DOHH2 (cell line): ENCODE results near the gene NTMT2.

Source experiments
- H3F3A ChIP-seq: fragments of 200-600 bp; sonication (generic), shearing (Covaris generic); 2 replicates; pipeline ENCODE4 v1.6.0; 2016; ENCODE audit warnings: antibody characterized with exemption, mild to moderate bottlenecking; ENCODE audit not compliant: control insufficient read depth, insufficient read depth
- H3K27ac ChIP-seq: fragments of 200-600 bp; sonication (generic); 2 replicates; pipeline ENCODE4 v1.5.1; 2014; ENCODE audit warnings: low read depth, mild to moderate bottlenecking, low read length, moderate library complexity
- H3K27me3 ChIP-seq: fragments of 200-600 bp; sonication (generic); 2 replicates; pipeline ENCODE4 v1.6.1; 2014; ENCODE audit warnings: mild to moderate bottlenecking, low read length, mixed read lengths; ENCODE audit not compliant: control insufficient read depth
- H3K36me3 ChIP-seq: fragments of 200-600 bp; sonication (generic); 2 replicates; pipeline ENCODE4 v1.6.1; 2014; ENCODE audit warnings: mild to moderate bottlenecking, low read length, moderate library complexity, mixed read lengths; ENCODE audit not compliant: control insufficient read depth
- H3K4me1 ChIP-seq: fragments of 200-600 bp; sonication (generic); 2 replicates; pipeline ENCODE4 v1.6.1; 2014; ENCODE audit warnings: mild to moderate bottlenecking, low read length, mixed read lengths; ENCODE audit not compliant: control insufficient read depth
- H3K4me2 ChIP-seq: fragments of 200-600 bp; sonication (generic); 2 replicates; pipeline ENCODE4 v1.6.0; 2014; ENCODE audit warnings: mild to moderate bottlenecking, low read length, moderate library complexity
- H3K4me3 ChIP-seq: fragments of 200-600 bp; sonication (generic); 2 replicates; pipeline ENCODE4 v1.5.1; 2014; ENCODE audit warnings: mild to moderate bottlenecking, low read length, mixed read lengths
- H3K79me2 ChIP-seq: fragments of 200-600 bp; sonication (generic); 2 replicates; pipeline ENCODE4 v1.6.1; 2014; ENCODE audit warnings: mild to moderate bottlenecking, low read length, mixed read lengths; ENCODE audit not compliant: control insufficient read depth
- H3K9me2 ChIP-seq: fragments of 200-600 bp; sonication (generic); replicated peaks from 2 replicates; pipeline ENCODE4 v1.6.1; 2014; ENCODE audit warnings: mild to moderate bottlenecking, low read length, mixed read lengths; ENCODE audit not compliant: control insufficient read depth
- H3K9me3 ChIP-seq: fragments of 200-600 bp; sonication (generic); 2 replicates; pipeline ENCODE4 v1.6.1; 2014; ENCODE audit warnings: antibody characterized with exemption, low read length, mixed read lengths; ENCODE audit not compliant: control insufficient read depth, insufficient read depth
- H4K20me1 ChIP-seq: fragments of 200-600 bp; sonication (generic); 2 replicates; pipeline ENCODE4 v1.6.0; 2014; ENCODE audit warnings: low read depth, mild to moderate bottlenecking, antibody characterized with exemption, low read length, moderate library complexity; ENCODE audit not compliant: control insufficient read depth, insufficient read depth
- CTCF ChIP-seq: fragments of 200-600 bp; sonication (generic); IDR thresholded peaks from one replicate; pipeline ENCODE4 v1.5.1; 2014; ENCODE audit warnings: antibody characterized with exemption, mild to moderate bottlenecking, low read depth, low read length; ENCODE audit not compliant: poor library complexity, severe bottlenecking
- EZH2phosphoT487 ChIP-seq: fragments of 200-600 bp; sonication (generic); IDR thresholded peaks from 2 replicates; pipeline ENCODE4 v1.6.1; 2017; ENCODE audit warnings: borderline replicate concordance, mild to moderate bottlenecking, antibody characterized with exemption, low read length, moderate library complexity, mixed read lengths

Gene NTMT2

GRCh38 chr1:170155055-170155454, 9.3 kb downstream of the NTMT2 start:
- Histone ChIP-seq H3K27ac (no peak overlapping the region), H4K20me1 (no peaks in the 10 kb centered on the region), H3K4me3 (no peak overlapping the region), H3K79me2 (no peaks in the 10 kb centered on the region), H3F3A (no peaks in the 10 kb centered on the region), H3K4me2 (no peak overlapping the region), H3K9me2 (no peaks in the 10 kb centered on the region), H3K4me1 (no peaks in the 10 kb centered on the region), H3K9me3 (no peaks in the 10 kb centered on the region), H3K27me3 (no peaks in the 10 kb centered on the region; the same call in 1 of the 2 replicates), H3K36me3 (no peaks in the 10 kb centered on the region)
- no peak for TF ChIP-seq EZH2phosphoT487

- Histone ChIP-seq H3K27me3 (no peaks in the 10 kb centered on the region; the same call in 1 of the 2 replicates), H3K79me2 (no peaks in the 10 kb centered on the region), H3K4me3 (no peak overlapping the region), H3F3A (no peaks in the 10 kb centered on the region), H3K9me2 (no peaks in the 10 kb centered on the region), H4K20me1 (no peaks in the 10 kb centered on the region), H3K4me1 (no peaks in the 10 kb centered on the region), H3K4me2 (no peak overlapping the region), H3K9me3 (no peaks in the 10 kb centered on the region), H3K36me3 (no peaks in the 10 kb centered on the region), H3K27ac (no peak overlapping the region)
- no peak for TF ChIP-seq EZH2phosphoT487
- no peak for TF ChIP-seq CTCF
Measured at GRCh38 chr1:170156594-170156993, 10.8 kb downstream of the NTMT2 start.

- no peaks in the 10 kb centered on the region for H3K9me2 ChIP-seq
- H3K27me3 ChIP-seq = no peaks in the 10 kb centered on the region; the same call in 1 of the 2 replicates
- H3K9me3 ChIP-seq = no peaks in the 10 kb centered on the region
- no peak overlapping the region for H3K4me2 ChIP-seq
- no peak overlapping the region for H3K27ac ChIP-seq
- no peaks in the 10 kb centered on the region for H4K20me1 ChIP-seq
- no peaks in the 10 kb centered on the region for H3F3A ChIP-seq
- no peaks in the 10 kb centered on the region for H3K4me1 ChIP-seq
- H3K4me3 ChIP-seq = no peak overlapping the region
- TF ChIP-seq EZH2phosphoT487 (no peak), CTCF (no peak)
- no peaks in the 10 kb centered on the region for H3K36me3 ChIP-seq
- H3K79me2 ChIP-seq = no peaks in the 10 kb centered on the region
Measured at GRCh38 chr1:170157820-170158219, 12.1 kb downstream of the NTMT2 start.

- Histone ChIP-seq H3K9me3 (no peaks in the 10 kb centered on the region), H3K36me3 (no peaks in the 10 kb centered on the region), H3K9me2 (no peaks in the 10 kb centered on the region), H3K27me3 (no peaks in the 10 kb centered on the region), H3K4me1 (no peaks in the 10 kb centered on the region), H3K4me2 (no peak overlapping the region), H3K4me3 (no peak overlapping the region), H3F3A (no peaks in the 10 kb centered on the region), H3K27ac (no peak overlapping the region), H3K79me2 (no peaks in the 10 kb centered on the region), H4K20me1 (no peaks in the 10 kb centered on the region)
- TF ChIP-seq CTCF (no peak), EZH2phosphoT487 (no peak)
Measured at GRCh38 chr1:170162459-170163246, 16.9 kb downstream of the NTMT2 start.
